GM21786 (cell line): Measurements from ENCODE around the gene SYDE2.
"Not testable (repeated sequence)": the region's sequence is repeated elsewhere in the genome, so short reads cannot be mapped to it uniquely, and the experiment has no call there.

ENCODE experiments used
- ATAC-seq: cut with Tn5 transposase; IDR thresholded peaks from one replicate; pipeline ENCODE4 v1.9.1; 2021; ENCODE audit not compliant: unreplicated experiment

Gene SYDE2

GRCh38 chr1:85214654-85215053 lies 13.8 kb upstream of the SYDE2 start:
- no peak for ATAC-seq

GRCh38 chr1:85208488-85208887 lies 7.7 kb upstream of the SYDE2 start:
- ATAC-seq: no peak

DNA sequence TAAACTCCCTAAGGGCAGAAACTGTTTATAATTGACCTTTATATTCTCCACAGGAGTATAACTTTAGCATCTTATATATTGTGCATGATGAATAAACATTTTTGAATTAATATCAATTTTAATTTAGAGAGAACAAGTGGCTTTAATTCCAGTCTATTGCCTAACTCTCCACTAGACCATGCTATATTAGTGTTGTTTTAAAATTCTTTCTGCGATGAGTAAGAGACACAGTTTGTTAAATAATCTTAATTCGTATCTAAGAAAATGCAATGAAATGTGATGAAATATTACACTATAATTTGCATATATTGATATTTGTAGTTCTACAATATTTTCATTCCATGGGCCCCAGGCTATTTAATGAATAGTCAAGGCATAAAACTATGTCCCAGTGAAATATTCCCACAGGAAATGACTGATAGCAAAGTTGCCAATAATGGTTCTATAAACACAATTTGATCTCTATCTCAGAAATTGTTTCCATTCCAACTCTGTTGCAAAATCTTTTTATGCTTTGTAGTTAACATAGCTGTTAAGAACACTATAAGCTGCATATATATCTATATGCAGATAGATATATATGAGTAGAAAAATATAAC lies 2.9 kb upstream of the SYDE2 start:
- no peak for ATAC-seq

- ATAC-seq: no peak
Measured at GRCh38 chr1:85202864-85203255, 2.0 kb upstream of the SYDE2 start.

- no peak for ATAC-seq
Measured at GRCh38 chr1:85202092-85202863, 1.5 kb upstream of the SYDE2 start.

GRCh38 chr1:85201340-85202091 lies 700 bp upstream of the SYDE2 start:
- peak; percentile 42 for ATAC-seq

DNA sequence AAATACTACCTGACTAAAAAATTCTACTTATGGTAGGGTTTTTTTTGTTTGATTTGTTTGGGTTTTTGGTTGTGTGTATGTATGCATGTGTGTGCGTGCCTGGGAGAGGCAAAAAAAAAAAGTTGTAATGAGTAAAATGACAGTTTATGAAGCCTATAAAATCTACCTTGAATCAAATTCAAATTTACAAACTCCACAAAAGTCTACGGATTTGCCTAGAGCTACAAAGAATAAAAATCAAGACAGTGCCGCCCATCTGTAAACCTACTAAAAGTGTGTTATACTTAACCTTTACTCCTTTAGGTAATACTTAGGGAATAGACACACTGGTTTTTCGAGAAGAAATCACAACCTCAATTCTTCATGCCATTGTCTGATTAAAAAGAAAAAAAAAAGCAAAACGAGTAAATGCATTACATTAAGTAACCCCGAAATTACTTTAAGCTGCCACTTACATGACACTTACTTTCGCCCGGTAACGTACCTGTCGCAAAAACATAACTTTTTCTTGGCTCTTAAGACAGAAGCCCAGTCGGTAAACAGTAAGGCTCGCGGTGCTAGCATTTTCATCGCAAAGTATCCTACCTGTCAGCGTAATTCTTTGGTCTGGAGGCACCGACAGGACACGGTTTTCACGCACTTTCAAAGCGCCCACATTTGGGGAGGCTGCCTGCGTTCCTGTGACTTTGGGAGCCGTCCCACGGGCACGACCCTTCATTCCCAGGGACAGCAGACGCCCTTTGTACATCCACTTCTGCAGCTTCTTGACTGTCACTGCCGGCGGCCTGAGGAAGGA lies 951 bp downstream of the SYDE2 start:
- peak; percentile 13 for ATAC-seq

DNA sequence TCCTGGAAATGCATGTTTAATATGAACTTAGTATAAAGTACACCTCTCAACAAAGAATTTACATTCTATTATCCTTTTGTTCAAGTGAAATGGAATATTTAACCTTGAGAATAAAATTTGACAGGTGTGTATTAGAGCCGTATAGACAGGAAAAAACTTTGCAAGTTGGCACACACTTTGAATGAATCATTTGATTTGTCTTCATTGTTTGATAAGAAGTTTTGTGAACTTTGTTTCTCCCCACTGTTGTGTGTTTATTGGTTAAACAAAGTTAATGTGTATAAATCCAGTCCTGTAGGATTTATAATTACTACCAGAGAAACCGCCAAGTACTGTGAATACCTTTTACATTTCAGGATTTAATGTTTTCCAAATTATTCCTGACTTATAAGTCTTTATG lies 2.0 kb downstream of the SYDE2 start:
- ATAC-seq: no peak

DNA sequence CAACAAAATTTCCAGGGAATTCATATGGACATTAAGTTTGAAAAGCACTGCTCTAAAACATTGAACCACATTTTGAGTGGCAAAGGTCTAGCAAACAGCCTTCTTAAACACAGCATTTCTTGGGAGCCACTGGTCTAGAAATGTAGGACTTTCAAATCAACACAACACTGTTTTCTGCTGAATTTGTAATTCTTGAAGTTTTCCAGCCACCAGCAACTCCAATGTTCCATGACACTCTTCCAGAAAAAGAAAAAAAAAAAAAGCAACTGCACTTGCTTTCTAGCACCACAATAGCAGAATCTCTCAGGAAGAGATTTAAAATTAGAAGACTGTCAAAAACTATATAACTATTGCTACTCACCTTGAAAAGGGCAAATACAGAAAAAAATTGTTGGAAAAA lies 4.5 kb downstream of the SYDE2 start:
- ATAC-seq: no peak

- no peak for ATAC-seq
Measured at GRCh38 chr1:85195703-85196102, 5.1 kb downstream of the SYDE2 start.

GRCh38 chr1:85192129-85192528 lies 8.7 kb downstream of the SYDE2 start:
- not testable (repeated sequence) for ATAC-seq

DNA sequence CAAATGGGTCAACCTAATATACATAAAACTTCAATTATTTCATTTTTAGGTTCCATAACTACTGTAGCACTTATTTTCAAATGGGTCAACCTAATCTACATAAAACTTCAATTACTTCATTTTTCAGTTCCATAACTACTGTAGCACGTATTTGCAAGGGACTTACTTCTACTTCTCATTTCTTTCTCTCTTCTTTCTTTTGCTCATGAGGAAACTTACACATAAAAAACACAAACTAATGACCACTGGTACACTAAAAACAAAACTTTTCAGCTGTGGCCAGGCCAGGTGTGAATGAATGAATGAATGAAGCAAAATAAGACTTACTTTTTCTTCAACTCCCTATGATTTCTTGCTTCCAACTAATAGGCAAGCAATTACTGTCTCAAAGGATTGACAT lies 11.7 kb downstream of the SYDE2 start:
- peak; percentile 61 for ATAC-seq

- no peak for ATAC-seq
Measured at GRCh38 chr1:85188530-85188929, 12.3 kb downstream of the SYDE2 start.

DNA sequence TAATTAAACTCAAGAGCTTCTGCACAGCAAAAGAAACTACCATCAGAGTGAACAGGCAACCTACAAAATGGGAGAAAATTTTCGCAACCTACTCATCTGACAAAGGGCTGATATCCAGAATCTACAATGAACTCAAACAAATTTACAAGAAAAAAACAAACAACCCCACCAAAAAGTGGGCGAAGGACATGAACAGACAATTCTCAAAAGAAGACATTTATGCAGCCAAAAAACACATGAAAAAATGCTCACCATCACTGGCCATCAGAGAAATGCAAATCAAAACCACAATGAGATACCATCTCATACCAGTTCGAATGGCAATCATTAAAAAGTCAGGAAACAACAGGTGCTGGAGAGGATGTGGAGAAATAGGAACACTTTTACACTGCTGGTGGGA lies 13.8 kb downstream of the SYDE2 start:
- ATAC-seq: not testable (repeated sequence)

GRCh38 chr1:85184245-85184644 lies 16.6 kb downstream of the SYDE2 start:
- ATAC-seq: no peak

DNA sequence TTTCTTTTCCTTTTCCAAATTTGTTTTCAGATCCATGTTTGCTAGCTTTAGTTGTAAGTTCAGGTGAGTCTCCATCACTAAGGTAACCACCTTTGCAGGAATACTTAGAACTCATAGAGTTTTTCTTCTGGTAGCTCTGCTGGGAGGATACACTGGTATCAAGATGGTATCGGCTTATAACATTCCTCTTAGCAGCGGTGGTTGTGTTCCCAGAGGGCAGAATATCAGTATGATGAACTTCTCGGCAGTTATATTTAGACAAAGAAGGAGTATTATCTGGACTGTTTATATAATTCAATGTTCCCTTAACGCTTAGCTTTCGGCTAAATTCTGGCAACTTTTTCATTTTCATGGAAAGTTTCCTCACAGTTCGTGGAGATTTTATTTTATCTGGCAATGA lies 18.1 kb downstream of the SYDE2 start:
- no peak for ATAC-seq

GRCh38 chr1:85180869-85181268 lies 19.9 kb downstream of the SYDE2 start:
- ATAC-seq: no peak

DNA sequence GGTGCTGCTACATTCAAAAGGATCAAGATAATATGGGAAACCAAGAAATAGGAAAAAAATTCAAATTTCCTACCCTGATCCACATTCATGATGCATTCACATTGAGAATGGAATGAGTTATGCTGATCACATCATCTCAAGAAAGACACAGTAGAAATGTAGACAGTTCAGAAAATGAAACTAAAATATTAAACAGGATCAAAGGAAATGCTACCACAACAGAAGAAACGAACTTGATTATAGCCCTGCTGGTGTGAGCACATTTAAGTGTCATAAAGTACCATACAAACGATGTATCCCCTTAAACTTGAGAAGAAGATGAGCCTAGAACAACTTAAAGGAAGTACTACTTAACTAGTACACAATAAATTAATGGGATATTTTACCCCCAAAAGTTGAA lies 21.3 kb downstream of the SYDE2 start:
- no peak for ATAC-seq

DNA sequence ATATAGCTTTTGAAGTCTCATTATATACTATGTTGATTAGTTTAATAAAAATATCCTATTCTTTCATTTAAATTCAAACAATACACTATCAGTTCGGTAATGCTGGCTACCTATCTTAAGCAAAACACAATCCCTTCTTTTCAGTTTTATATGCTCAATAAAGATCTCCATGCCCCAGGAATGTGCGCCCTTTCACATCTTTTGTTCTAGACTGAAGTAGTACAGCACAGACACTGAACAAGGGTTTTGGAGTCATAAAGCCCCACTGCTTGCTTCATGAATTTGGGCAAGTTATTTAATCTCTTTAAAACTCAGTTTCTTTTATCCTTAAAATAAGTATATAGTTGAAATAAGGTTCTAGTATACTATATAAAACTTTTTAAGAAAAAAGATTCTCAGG lies 22.4 kb downstream of the SYDE2 start:
- ATAC-seq: no peak

GRCh38 chr1:85174503-85174902 lies 26.3 kb downstream of the SYDE2 start:
- no peak for ATAC-seq

DNA sequence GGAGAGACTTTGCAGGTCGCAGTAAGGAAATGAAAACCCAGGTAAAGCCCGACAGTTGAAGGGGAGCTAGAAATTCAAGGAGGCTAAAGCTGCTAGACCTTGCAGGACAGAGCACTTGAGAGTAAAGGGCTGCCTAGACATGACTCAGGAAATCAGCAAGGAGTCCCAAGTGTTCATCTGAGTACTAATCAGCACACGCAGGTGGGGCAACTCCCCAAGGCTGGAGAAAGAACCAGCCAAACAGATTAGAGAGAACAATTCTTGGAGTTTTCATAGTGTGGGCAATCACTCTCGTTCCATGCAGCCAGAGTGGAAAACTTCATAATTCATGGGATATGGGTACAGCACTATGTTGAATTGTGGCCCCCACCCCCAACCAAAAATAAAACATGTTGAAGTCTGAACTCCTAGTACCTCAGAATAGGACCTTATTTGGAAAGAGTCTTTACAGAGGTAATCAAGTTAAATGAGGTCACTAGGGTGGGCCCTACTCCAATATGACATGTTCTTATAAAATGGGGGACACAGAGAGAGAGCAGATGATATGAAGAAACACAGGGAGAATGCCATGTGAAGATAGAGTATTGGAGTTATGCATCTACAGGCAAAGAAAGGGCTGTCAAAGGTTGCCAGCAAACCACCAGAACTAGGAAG lies 28.0 kb downstream of the SYDE2 start:
- ATAC-seq: no peak
